Measurements from ENCODE around the gene RNF11.

DNA sequence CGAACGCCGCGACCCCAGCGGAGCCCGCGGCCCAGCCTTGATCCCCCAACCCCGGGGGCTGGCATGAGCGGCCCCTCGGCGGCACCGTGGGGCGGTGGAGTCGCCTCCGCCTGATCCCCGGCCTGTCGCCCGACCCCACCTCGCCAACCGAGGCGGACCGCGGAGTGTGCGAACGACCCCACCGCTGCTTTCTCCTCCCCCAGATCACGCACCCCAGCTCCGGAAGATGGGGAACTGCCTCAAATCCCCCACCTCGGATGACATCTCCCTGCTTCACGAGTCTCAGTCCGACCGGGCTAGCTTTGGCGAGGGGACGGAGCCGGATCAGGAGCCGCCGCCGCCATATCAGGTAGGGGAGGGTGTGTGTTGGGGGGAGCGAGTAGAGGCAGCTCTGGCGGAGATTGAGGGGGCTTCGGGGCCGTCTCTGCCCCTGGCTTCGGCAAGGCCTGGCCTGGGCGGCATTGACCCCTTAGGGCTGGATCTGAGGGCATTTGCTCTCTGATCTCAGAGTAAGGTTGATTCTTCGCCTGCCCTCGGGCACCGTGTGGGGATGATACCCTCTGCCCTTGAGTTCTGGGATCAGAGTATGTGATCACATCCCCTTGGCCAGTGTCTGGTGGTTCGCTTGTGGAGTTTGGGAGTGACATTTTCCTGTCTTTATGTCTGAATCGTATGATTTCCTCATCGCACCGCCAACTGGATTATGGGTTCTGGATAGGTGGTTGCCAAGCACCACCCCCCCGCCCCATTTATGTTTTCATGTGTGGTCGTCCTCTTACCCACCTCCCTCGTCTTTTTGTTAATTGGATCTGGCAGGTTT is 668 bp downstream of the RNF11 start:
- TF ChIP-seq POLR2A (IDR thresholded peaks at IDR 0.05) (no peak), EP300 (IDR thresholded peaks at IDR 0.05) (peak in 1 of 2 donors; percentile 15)
- TF ChIP-seq, protein P1, sequence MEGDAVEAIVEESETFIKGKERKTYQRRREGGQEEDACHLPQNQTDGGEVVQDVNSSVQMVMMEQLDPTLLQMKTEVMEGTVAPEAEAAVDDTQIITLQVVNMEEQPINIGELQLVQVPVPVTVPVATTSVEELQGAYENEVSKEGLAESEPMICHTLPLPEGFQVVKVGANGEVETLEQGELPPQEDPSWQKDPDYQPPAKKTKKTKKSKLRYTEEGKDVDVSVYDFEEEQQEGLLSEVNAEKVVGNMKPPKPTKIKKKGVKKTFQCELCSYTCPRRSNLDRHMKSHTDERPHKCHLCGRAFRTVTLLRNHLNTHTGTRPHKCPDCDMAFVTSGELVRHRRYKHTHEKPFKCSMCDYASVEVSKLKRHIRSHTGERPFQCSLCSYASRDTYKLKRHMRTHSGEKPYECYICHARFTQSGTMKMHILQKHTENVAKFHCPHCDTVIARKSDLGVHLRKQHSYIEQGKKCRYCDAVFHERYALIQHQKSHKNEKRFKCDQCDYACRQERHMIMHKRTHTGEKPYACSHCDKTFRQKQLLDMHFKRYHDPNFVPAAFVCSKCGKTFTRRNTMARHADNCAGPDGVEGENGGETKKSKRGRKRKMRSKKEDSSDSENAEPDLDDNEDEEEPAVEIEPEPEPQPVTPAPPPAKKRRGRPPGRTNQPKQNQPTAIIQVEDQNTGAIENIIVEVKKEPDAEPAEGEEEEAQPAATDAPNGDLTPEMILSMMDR (IDR thresholded peaks at IDR 0.05), result no peak
